Naive thymus-derived CD8-positive, alpha-beta T cell (primary cell): ENCODE results near the gene IRF7. TPM values are rescaled to one million over a fixed set of nuclear protein-coding genes. Genes with fewer than 3 reads are reported as not detected.
"Not testable (repeated sequence)": the region's sequence is repeated elsewhere in the genome, so short reads cannot be mapped to it uniquely, and the experiment has no call there.

Experiments
- ATAC-seq, 2 donors: fragments of 150-1000 bp; cut with Tn5 transposase in 1 of 2; sonication (Bioruptor Pico), chemical (Tn5 transposase) in 1 of 2; 1 replicate in 1 of 2; 2 replicates in 1 of 2; pipeline ENCODE4 v1.10.0; 2021; ENCODE audit warnings: mild to moderate bottlenecking in 2 of 2, moderate library complexity in 2 of 2
- POLR2A ChIA-PET: fragments of 350-600 bp; sonication (Branson Sonifier 250); formaldehyde crosslinking; loops from one replicate; lab custom pipeline; 2021; ENCODE audit warnings: antibody characterized with exemption; lab: Charles Lee
- DNase-seq, 10 donors: peaks; one replicate each; pipeline versions ENCODE4 v3.0.0 to v3.0.0-alpha.2; 2020 to 2022
- H3K27ac Mint-ChIP-seq, 10 donors: one replicate each; pipeline ENCODE4 v1.8.0; 2020 to 2022; ENCODE audit warnings: mild to moderate bottlenecking in 10 of 10, mixed read lengths in 10 of 10, moderate library complexity in 4 of 10, inconsistent platforms in 1 of 10
- H3K27me3 Mint-ChIP-seq, 5 donors: one replicate each; pipeline ENCODE4 v1.8.0; 2021 to 2022; ENCODE audit warnings: mixed read lengths in 5 of 5
- H3K36me3 Mint-ChIP-seq, 3 donors: one replicate each; pipeline ENCODE4 v1.8.0; 2020 to 2022; ENCODE audit warnings: mixed read lengths in 3 of 3, mild to moderate bottlenecking in 2 of 3, inconsistent platforms in 1 of 3
- H3K4me1 Mint-ChIP-seq, 4 donors: one replicate each; pipeline ENCODE4 v1.8.0; 2021 to 2022; ENCODE audit warnings: mixed read lengths in 4 of 4
- H3K4me3 Mint-ChIP-seq, 10 donors: one replicate each; pipeline ENCODE4 v1.8.0; 2020 to 2022; ENCODE audit warnings: mild to moderate bottlenecking in 10 of 10, mixed read lengths in 10 of 10, moderate library complexity in 6 of 10, inconsistent platforms in 1 of 10
- H3K9me3 Mint-ChIP-seq, 9 donors: one replicate each; pipeline ENCODE4 v1.8.0; 2020 to 2022; ENCODE audit warnings: mixed read lengths in 9 of 9, mild to moderate bottlenecking in 3 of 9, inconsistent platforms in 1 of 9, moderate library complexity in 1 of 9
- polyA plus RNA-seq, 3 donors: library from polyadenylated mRNA; unstranded; fragments of 300-500 nt; fragmentation: Illumina TruSeq; gene quantifications; one replicate each; pipeline ENCODE4 v1.2.3, GENCODE V29; 2021
- total RNA-seq, 8 experiments: library from RNA in 2 of 8; stranded (reverse) in 2 of 8; gene quantifications; one replicate each; pipeline ENCODE4 v1.2.3 and lab custom pipeline; 2021 to 2026

IRF7 gene
- total and polyA plus RNA-seq, 5 experiments from 2014 or later: 19.8 to 55.2 (median 38.6) TPM

- Mint-ChIP-seq H3K4me1 (peaks cover 21 to 52% (median 48%) of the 10 kb centered on the region in 4 donors), H3K9me3 (no peaks in the 10 kb centered on the region), H3K36me3 (peaks cover 0 to 36% (median 2%) of the 10 kb centered on the region in 3 donors), H3K27ac (peak overlapping the region in 4 of 10 donors; percentile 24 to 69 (median 40)), H3K27me3 (no peaks in the 10 kb centered on the region), H3K4me3 (peak overlapping the region in 7 of 10 donors; percentile 6 to 60 (median 39))
- DNase-seq (no peak), ATAC-seq (no peak)
- POLR2A ChIA-PET: interaction anchor here (0.6 to 1.4 kb wide), 3 partner anchors 46 to 222 kb away, joined by 3 read pairs; partner anchors contain the start of gene HRAS
Measured at GRCh38 chr11:581342-581741, 34.4 kb downstream of the IRF7 start.

- Mint-ChIP-seq H3K36me3 (peaks cover 0 to 32% (median 2%) of the 10 kb centered on the region in 3 donors), H3K4me1 (peaks cover 20 to 52% (median 48%) of the 10 kb centered on the region in 4 donors), H3K9me3 (no peaks in the 10 kb centered on the region), H3K27me3 (no peaks in the 10 kb centered on the region), H3K4me3 (peak overlapping the region in 9 of 10 donors; percentile 44 to 91 (median 87)), H3K27ac (peak overlapping the region in 7 of 10 donors; percentile 25 to 81 (median 43))
- POLR2A ChIA-PET: no interaction called here
- no peak for DNase-seq
- no peak for ATAC-seq
Measured at GRCh38 chr11:579830-580601, 35.7 kb downstream of the IRF7 start.

- H3K36me3 Mint-ChIP-seq: peaks cover 0 to 24% (median 2%) of the 10 kb centered on the region in 3 donors
- DNase-seq (no peak), ATAC-seq (no peak)
- no peaks in the 10 kb centered on the region for H3K9me3 Mint-ChIP-seq
- H3K27me3 Mint-ChIP-seq: peaks cover 0 to 2% (median 0%) of the 10 kb centered on the region in 5 donors
- H3K27ac Mint-ChIP-seq: peak overlapping the region in 9 of 10 donors; percentile 48 to 93 (median 77)
- H3K4me1 Mint-ChIP-seq: peaks cover 29 to 63% (median 59%) of the 10 kb centered on the region in 4 donors
- POLR2A ChIA-PET: interaction anchor here (0.7 to 5.1 kb wide), 6 partner anchors 10 to 255 kb away, joined by 3 to 48 read pairs (median 26); partner anchors contain the start of genes DEAF1, IRF7, LMNTD2 and RASSF7
- peak overlapping the region; percentile 81 to 91 (median 87) for H3K4me3 Mint-ChIP-seq
Measured at GRCh38 chr11:578276-579035, 37.3 kb downstream of the IRF7 start.

- peaks cover 0 to 2% (median 0%) of the 10 kb centered on the region in 5 donors for H3K27me3 Mint-ChIP-seq
- peaks cover 0 to 16% (median 2%) of the 10 kb centered on the region in 3 donors for H3K36me3 Mint-ChIP-seq
- peak overlapping the region; percentile 81 to 91 (median 87) for H3K4me3 Mint-ChIP-seq
- DNase-seq (no peak), ATAC-seq (no peak)
- H3K27ac Mint-ChIP-seq: peak overlapping the region; percentile 62 to 93 (median 84)
- H3K4me1 Mint-ChIP-seq: peaks cover 29 to 63% (median 59%) of the 10 kb centered on the region in 4 donors
- H3K9me3 Mint-ChIP-seq: no peaks in the 10 kb centered on the region
- POLR2A ChIA-PET: interaction anchor here (0.8 to 5.1 kb wide), 7 partner anchors 9 to 232 kb away, joined by 3 to 48 read pairs (median 11); partner anchors contain the start of genes DEAF1, IRF7, LMNTD2 and RASSF7
Measured at GRCh38 chr11:577611-577894, 38.2 kb downstream of the IRF7 start.

DNA sequence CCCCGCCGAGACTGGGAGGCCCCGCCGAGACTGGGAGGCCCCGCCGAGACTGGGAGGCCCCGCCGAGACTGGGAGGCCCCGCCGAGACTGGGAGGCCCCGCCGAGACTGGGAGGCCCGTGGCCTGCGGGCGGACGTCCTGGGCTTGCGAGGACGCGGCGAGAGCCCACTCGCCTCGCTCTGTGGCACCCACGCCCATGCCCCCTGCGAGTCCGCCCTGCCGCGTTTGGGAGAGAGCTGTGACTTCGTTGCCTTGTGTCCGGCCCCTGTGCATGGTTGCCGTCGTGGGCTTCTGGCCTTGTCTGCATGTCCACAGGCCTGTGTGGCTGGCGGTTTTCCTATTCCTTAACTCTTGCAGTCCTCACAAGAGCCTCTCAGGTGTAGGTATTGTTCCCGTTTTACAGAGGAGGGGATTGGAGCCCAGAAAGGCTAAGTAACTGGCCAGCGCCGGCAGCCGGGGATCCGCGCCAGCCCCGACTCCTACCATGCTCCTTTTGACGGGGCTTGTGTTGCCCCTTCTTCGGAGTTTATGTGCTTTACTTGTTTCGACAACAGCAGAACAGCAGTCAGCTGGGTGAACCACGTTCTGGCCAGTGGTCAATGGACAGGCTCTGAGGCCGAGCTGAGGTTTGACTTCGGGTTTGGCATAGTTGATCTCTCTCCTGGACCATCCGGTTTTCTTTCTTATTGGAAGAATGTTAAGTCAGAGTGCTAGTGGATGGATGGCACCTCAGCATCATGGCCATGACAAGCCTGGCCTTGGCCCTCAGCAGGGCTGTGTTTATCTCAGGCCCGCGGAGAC lies 38.7 kb downstream of the IRF7 start:
- H3K4me1 Mint-ChIP-seq: peaks cover 29 to 63% (median 59%) of the 10 kb centered on the region in 4 donors
- H3K4me3 Mint-ChIP-seq: peak overlapping the region; percentile 81 to 91 (median 87)
- POLR2A ChIA-PET: interaction anchor here (0.7 to 5.1 kb wide), 10 partner anchors 9 to 232 kb away, joined by 3 to 48 read pairs (median 5); partner anchors contain the start of genes DEAF1, GATD1, IRF7 and LMNTD2
- peaks cover 0 to 12% (median 2%) of the 10 kb centered on the region in 3 donors for H3K36me3 Mint-ChIP-seq
- DNase-seq: no peak
- H3K27ac Mint-ChIP-seq: peak overlapping the region; percentile 62 to 93 (median 84)
- H3K9me3 Mint-ChIP-seq: no peaks in the 10 kb centered on the region
- peaks cover 0 to 2% (median 0%) of the 10 kb centered on the region in 5 donors for H3K27me3 Mint-ChIP-seq
- no peak for ATAC-seq

GRCh38 chr11:575996-576768 lies 39.6 kb downstream of the IRF7 start, which contains the start of gene PHRF1:
Gene PHRF1, plus strand, starts transcription at chr11:576470. Its CDS starts 5,043 bp downstream, at chr11:581513.
- Mint-ChIP-seq H3K4me3 (peak within 1 kb of the TSS; percentile 87 to 99 (median 97)), H3K27me3 (peaks cover 0 to 2% (median 0%) of the 10 kb centered on the region in 5 donors), H3K4me1 (peaks cover 25 to 55% (median 53%) of the 10 kb centered on the region in 4 donors), H3K9me3 (no peaks in the 10 kb centered on the region), H3K36me3 (peaks cover 0 to 4% (median 0%) of the 10 kb centered on the region in 3 donors), H3K27ac (peak within 1 kb of the TSS; percentile 93 to 99 (median 98))
- POLR2A ChIA-PET: interaction anchor here (0.6 to 5.1 kb wide), 27 partner anchors 9 to 369 kb away, joined by 3 to 48 read pairs (median 4); partner anchors contain the start of genes BET1L, DEAF1, GATD1 and HRAS
- DNase-seq (peak; percentile 91 to 99 (median 96)), ATAC-seq (peak; percentile 80 to 87)

GRCh38 chr11:575313-575995 lies 40.3 kb downstream of the IRF7 start:
- peak; percentile 1 to 59 for ATAC-seq

GRCh38 chr11:574632-575312 lies 41.0 kb downstream of the IRF7 start:
- DNase-seq (peak in 1 of 10 donors; percentile 23), ATAC-seq (peak in 1 of 2 donors; percentile 1)
- peaks cover 19 to 47% (median 43%) of the 10 kb centered on the region in 4 donors for H3K4me1 Mint-ChIP-seq
- no peaks in the 10 kb centered on the region for H3K9me3 Mint-ChIP-seq
- H3K4me3 Mint-ChIP-seq: peak overlapping the region; percentile 82 to 93 (median 88)
- H3K27me3 Mint-ChIP-seq: peaks cover 0 to 2% (median 0%) of the 10 kb centered on the region in 5 donors
- POLR2A ChIA-PET: interaction anchor here (1.5 to 5.1 kb wide), 6 partner anchors 13 to 367 kb away, joined by 7 to 48 read pairs (median 28); partner anchors contain the start of genes BET1L, DEAF1, IRF7 and LMNTD2
- H3K27ac Mint-ChIP-seq: peak overlapping the region in 9 of 10 donors; percentile 73 to 91 (median 86)
- H3K36me3 Mint-ChIP-seq: no peaks in the 10 kb centered on the region

More at GRCh38 chr11:575313-575995, 40.3 kb downstream of the IRF7 start:
- POLR2A ChIA-PET: interaction anchor here (0.6 to 5.1 kb wide), 27 partner anchors 8 to 368 kb away, joined by 3 to 48 read pairs (median 4); partner anchors contain the start of genes BET1L, DEAF1, GATD1 and HRAS
- Mint-ChIP-seq H3K9me3 (no peaks in the 10 kb centered on the region), H3K36me3 (peaks cover 0 to 2% (median 0%) of the 10 kb centered on the region in 3 donors), H3K27me3 (peaks cover 0 to 2% (median 0%) of the 10 kb centered on the region in 5 donors), H3K4me1 (peaks cover 23 to 51% (median 47%) of the 10 kb centered on the region in 4 donors), H3K4me3 (peak overlapping the region; percentile 82 to 93 (median 88)), H3K27ac (peak overlapping the region in 9 of 10 donors; percentile 75 to 98 (median 87))
- peak in 1 of 10 donors; percentile 73 for DNase-seq

DNA sequence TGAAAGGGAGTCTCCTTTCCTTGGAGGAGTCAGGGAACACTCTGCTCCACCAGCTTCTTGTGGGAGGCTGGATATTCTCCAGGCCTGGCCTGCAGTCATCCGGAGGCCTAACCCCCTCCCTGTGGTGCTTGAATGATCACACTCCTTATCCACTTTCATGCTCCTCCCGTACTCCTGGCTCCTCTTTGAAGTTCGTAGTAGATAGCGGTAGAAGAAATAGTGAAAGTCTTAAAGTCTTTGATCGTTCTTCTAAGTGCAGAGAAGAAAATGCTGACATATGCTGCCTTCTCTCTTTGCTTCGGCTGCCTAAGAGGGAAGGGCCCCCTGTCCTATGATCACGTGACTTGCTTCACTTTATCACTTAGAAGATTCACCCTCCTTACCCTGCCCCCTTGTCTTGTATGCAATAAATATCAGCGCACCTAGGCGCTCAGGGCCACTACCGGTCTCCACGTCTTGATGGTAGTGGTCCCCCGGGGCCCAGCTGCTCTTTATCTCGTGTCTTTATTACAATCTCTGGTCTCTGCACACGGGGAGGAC lies 41.6 kb downstream of the IRF7 start:
- peak in 2 of 10 donors; percentile 22 to 34 for DNase-seq
- H3K27ac Mint-ChIP-seq: peak overlapping the region in 4 of 10 donors; percentile 7 to 86 (median 44)
- H3K27me3 Mint-ChIP-seq, H3K36me3 Mint-ChIP-seq, ATAC-seq, H3K9me3 Mint-ChIP-seq: not testable (repeated sequence)
- POLR2A ChIA-PET: interaction anchor here (1.0 to 5.1 kb wide), 3 partner anchors 9 to 17 kb away, joined by 3 to 48 read pairs (median 47); partner anchors contain the start of genes LMNTD2 and RASSF7
- H3K4me1 Mint-ChIP-seq: peaks cover 15 to 41% (median 37%) of the 10 kb centered on the region in 4 donors
- peak overlapping the region; percentile 82 to 93 (median 88) for H3K4me3 Mint-ChIP-seq
